Measurements from ENCODE around the gene SLC38A2.

Gene SLC38A2

GRCh38 chr12:46366771-46367170 lies 5.8 kb downstream of the SLC38A2 start:
- DNase-seq = no peak
- TF ChIP-seq GATA1 (IDR thresholded peaks at IDR 0.05; ENCODE audit: low read depth, low read length) (no peak), POLR2A (IDR thresholded peaks at IDR 0.05; ENCODE audit: low read length) (no peak)

- TF ChIP-seq POLR2A (IDR thresholded peaks at IDR 0.05; ENCODE audit: low read length) (no peak), GATA1 (IDR thresholded peaks at IDR 0.05; ENCODE audit: low read depth, low read length) (no peak)
- DNase-seq = no peak
Measured at GRCh38 chr12:46365951-46366379, 6.6 kb downstream of the SLC38A2 start.

DNA sequence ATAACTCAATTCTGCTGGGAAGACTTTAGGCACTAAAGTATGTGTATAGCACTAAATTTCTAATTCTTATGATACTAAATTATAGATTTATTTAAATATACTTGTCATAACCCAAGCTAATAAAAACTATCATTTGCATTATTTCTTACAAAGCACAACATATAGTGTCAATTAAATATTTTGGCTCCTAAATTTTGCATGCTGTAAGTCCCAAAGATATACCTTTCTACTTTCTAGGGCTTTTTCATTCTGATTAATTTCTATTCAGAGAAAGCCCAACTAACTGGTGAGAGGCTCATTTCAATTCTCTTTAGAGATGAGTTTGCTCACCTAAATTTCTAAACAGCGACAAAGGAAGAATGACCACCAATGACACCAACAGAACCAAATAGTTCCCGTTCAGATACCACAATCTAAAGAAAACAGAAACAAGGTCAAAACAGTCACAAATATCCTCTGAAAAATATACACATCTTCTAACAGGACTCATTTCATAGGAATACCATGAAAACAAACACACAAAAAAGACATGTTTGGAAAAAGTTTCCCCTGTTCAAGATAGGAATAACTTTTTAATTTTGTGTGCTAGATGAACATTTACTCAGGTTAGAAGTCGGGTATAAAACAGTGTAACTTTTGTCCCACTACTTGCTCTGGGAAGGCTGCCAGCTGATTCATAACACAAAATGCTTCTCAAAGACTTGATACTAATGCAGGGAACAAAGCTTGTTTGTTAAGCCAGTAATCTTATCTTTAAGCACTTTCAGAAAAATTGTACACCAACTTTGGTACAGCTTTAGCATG lies 7.6 kb downstream of the SLC38A2 start:
- no peak for TF ChIP-seq GATA1 (IDR thresholded peaks at IDR 0.05; ENCODE audit: low read depth, low read length)
- no peak for TF ChIP-seq POLR2A (IDR thresholded peaks at IDR 0.05; ENCODE audit: low read length)
- no peak for DNase-seq

DNA sequence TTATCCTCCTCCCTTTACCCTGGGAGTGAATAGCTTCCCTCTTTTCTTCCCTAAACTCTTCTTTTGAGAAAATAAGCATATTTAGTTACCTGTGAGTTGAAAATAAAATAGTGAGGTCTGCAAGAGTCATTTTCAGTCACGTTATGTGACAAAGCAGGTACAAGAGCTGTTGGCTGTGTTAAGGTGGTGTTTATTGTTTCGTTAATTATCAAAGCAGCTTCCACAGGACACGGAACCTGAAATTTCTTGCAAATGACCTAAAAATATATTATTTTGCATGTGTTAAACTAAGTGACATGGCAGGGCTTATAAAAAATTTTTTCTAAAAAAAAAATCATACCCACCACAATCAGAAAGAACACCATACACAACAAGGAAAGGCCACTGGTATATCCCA lies 8.3 kb downstream of the SLC38A2 start:
- DNase-seq = no peak
- TF ChIP-seq POLR2A (IDR thresholded peaks at IDR 0.05; ENCODE audit: low read length) (no peak), GATA1 (IDR thresholded peaks at IDR 0.05; ENCODE audit: low read depth, low read length) (no peak)

DNA sequence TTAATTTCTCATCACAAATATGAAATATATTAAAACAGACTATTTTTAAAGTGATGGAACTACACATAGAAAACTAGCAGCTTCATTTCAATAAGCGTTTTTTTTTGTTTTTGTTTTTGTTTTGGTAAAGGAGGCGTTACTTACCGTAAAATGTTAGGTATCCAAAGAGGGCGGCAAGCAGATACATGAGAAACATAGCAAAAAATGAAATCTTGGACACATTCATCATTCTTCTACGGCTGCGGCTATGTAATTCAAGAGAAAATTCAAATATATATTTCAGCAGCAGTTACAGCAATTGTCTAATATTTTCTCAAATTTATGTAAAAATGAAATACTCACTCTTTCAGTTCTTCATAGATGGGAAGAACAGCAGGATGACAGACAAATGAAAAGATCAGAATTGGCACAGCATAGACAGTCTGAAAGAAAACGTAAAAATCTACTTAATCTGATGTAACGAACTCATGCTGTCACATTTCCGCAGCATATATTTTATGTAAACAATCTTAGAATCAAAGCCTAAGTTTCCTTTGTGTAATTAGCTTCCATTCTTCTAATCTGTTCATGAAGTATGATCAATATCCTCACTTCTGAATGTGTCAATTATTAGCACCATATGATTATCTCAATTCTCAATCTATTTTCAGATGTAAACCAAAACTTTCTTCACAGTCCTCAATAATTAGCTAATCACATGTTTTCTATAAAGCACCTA lies 8.8 kb downstream of the SLC38A2 start:
- no peak for DNase-seq
- TF ChIP-seq POLR2A (IDR thresholded peaks at IDR 0.05; ENCODE audit: low read length) (no peak), GATA1 (IDR thresholded peaks at IDR 0.05; ENCODE audit: low read depth, low read length) (no peak)

GRCh38 chr12:46362895-46363581 lies 9.5 kb downstream of the SLC38A2 start:
- TF ChIP-seq POLR2A (IDR thresholded peaks at IDR 0.05; ENCODE audit: low read length) (no peak), GATA1 (IDR thresholded peaks at IDR 0.05; ENCODE audit: low read depth, low read length) (no peak)
- DNase-seq = no peak

DNA sequence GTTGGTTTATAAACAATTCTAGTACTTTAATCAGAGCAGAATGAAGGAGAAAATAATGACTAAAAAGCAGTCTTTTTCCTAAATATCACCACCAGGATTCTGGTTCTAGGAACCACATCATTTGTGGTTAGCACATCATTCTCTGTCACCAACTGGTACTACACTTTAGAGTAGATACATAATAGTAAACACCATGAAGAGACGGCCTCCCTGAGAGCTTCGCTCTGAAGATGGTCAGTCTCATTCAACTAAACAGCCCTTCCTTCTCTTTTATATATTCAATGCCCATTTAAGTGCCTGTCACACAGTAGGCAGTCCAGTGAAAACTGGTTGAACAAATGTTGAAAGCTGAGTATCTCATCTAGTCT lies 10.9 kb downstream of the SLC38A2 start:
- DNase-seq = no peak
- TF ChIP-seq GATA1 (IDR thresholded peaks at IDR 0.05; ENCODE audit: low read depth, low read length) = no peak
- TF ChIP-seq POLR2A (IDR thresholded peaks at IDR 0.05; ENCODE audit: low read length) = no peak

GRCh38 chr12:46360908-46361666 lies 11.5 kb downstream of the SLC38A2 start:
- DNase-seq = no peak
- TF ChIP-seq POLR2A (IDR thresholded peaks at IDR 0.05; ENCODE audit: low read length) (no peak), GATA1 (IDR thresholded peaks at IDR 0.05; ENCODE audit: low read depth, low read length) (no peak)

- DNase-seq = no peak
- no peak for TF ChIP-seq GATA1 (IDR thresholded peaks at IDR 0.05; ENCODE audit: low read depth, low read length)
- TF ChIP-seq POLR2A (IDR thresholded peaks at IDR 0.05; ENCODE audit: low read length) = no peak
Measured at GRCh38 chr12:46360370-46360769, 12.2 kb downstream of the SLC38A2 start.

- no peak for DNase-seq
- TF ChIP-seq GATA1 (IDR thresholded peaks at IDR 0.05; ENCODE audit: low read depth, low read length) = no peak
- peak; percentile 2 for TF ChIP-seq POLR2A (IDR thresholded peaks at IDR 0.05; ENCODE audit: low read length)
Measured at GRCh38 chr12:46359667-46360280, 12.8 kb downstream of the SLC38A2 start.

DNA sequence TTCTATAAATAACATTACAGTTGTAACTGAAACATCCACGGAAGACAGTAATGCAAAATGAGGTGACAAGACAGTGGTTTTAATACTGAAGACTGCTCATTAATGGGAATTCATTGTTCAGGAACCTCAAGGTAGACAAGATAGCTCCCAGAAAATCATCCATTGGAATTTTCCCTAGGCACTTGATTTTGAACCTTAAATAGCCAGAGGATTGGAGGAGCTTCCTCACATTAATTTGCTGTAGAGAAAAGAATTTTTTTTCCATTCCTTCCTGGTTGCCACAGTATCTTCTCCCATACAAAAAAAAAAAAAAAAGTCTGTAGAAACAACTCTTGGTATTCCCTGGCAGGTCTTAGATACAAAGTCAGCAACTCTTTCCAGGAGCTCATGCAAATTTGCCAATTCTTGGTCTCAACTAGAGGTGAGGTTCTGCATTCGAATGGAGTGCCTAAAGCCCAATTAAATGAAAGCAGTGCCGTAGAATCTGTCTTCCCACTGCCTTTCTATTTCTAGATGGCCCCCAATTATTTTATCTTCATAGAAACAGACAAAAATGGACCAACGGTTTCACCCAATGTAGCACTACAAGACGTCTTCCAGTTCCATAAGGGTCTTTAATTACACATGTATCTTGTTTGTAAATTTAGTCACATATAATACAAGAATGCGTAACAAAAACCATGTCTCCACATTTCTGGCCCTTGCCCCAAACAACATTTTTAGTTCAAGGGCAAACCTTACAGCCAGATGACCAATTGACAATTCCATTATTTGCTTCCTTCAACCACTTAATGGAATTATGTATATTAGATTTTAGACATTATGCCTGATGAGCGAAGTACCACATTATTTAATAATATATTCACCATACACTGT lies 13.5 kb downstream of the SLC38A2 start:
- TF ChIP-seq POLR2A (IDR thresholded peaks at IDR 0.05; ENCODE audit: low read length) (peak; percentile 2), GATA1 (IDR thresholded peaks at IDR 0.05; ENCODE audit: low read depth, low read length) (no peak)
- DNase-seq = no peak

DNA sequence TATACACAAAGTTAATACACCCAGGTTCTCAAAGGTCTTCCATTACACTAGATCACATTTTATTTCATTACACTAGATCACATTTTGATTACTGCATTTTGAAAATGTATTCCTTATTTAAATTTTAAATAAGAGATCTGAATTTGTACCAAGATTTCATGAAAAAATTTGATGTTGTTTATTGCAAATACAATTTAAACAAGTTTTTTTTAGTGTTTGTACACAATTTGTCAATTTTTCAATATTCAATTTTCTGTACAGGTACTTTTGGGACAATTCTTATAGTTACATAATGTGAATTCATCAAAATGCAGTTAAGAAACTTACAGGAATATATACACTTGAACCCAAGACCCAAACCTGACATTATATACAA lies 14.3 kb downstream of the SLC38A2 start:
- DNase-seq = no peak
- TF ChIP-seq GATA1 (IDR thresholded peaks at IDR 0.05; ENCODE audit: low read depth, low read length) (no peak), POLR2A (IDR thresholded peaks at IDR 0.05; ENCODE audit: low read length) (no peak)
